Measurements from ENCODE around the gene MYRIP.

DNA sequence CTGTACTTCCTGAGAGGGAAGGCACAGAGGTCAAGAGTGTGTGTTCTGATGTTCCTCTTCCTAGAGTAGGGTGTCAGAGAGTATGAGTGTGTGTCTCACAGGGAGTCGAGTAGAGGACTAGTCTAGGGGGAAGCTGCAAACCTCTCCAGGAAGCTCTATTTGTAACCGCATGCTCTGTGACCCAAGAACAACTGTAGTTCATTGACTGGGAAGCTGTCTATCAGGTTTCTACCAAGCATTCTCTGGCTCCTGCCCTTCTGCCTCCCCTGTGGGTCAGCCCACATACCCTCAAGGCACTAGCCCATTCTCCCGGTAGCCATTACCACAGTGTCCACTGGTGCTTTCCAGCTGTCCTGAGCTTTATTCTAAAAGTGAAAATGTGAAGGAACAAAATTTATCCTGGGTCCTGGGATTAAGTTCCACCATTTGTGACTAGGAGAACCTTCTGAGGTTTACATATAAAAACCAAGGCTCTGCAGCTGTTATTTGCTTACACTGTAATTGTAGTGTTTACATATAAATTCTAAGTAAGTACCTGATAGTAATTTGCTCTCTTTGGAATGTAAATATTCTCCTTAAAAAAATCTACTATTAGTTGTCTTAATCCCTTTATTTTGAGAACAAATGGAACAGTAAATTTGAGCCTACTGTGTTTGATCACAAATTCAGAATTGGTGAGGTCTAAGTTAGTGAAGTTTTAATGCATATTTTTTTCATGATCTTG is 40.7 kb downstream of the MYRIP start:
- TF ChIP-seq ZNF8 (CRISPR knock-in tag; IDR thresholded peaks at IDR 0.05) (no peak), ZFP3 (CRISPR knock-in tag; IDR thresholded peaks at IDR 0.05) (no peak), ARNTL (CRISPR knock-in tag; IDR thresholded peaks at IDR 0.05; ENCODE audit: borderline replicate concordance, low read depth) (no peak), ZFP30 (CRISPR knock-in tag; IDR thresholded peaks at IDR 0.05) (no peak), SNAI2 (CRISPR knock-in tag; IDR thresholded peaks at IDR 0.05) (no peak), TOX (CRISPR knock-in tag; IDR thresholded peaks at IDR 0.05; ENCODE audit: borderline replicate concordance) (no peak), ISL1 (CRISPR knock-in tag; IDR thresholded peaks at IDR 0.05) (no peak), RARB (CRISPR knock-in tag; IDR thresholded peaks at IDR 0.05) (no peak), ZNF565 (CRISPR knock-in tag; conservative IDR thresholded peaks at IDR 0.05; ENCODE audit: low read depth) (no peak), BACH2 (CRISPR knock-in tag; IDR thresholded peaks at IDR 0.05; ENCODE audit: borderline replicate concordance) (no peak)
- TF ChIP-seq, protein P1, sequence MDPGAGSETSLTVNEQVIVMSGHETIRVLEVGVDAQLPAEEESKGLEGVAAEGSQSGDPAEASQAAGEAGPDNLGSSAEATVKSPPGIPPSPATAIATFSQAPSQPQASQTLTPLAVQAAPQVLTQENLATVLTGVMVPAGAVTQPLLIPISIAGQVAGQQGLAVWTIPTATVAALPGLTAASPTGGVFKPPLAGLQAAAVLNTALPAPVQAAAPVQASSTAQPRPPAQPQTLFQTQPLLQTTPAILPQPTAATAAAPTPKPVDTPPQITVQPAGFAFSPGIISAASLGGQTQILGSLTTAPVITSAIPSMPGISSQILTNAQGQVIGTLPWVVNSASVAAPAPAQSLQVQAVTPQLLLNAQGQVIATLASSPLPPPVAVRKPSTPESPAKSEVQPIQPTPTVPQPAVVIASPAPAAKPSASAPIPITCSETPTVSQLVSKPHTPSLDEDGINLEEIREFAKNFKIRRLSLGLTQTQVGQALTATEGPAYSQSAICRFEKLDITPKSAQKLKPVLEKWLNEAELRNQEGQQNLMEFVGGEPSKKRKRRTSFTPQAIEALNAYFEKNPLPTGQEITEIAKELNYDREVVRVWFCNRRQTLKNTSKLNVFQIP (CRISPR knock-in tag; IDR thresholded peaks at IDR 0.05; ENCODE audit: borderline replicate concordance, low read depth), result no peak
- TF ChIP-seq, protein P2, sequence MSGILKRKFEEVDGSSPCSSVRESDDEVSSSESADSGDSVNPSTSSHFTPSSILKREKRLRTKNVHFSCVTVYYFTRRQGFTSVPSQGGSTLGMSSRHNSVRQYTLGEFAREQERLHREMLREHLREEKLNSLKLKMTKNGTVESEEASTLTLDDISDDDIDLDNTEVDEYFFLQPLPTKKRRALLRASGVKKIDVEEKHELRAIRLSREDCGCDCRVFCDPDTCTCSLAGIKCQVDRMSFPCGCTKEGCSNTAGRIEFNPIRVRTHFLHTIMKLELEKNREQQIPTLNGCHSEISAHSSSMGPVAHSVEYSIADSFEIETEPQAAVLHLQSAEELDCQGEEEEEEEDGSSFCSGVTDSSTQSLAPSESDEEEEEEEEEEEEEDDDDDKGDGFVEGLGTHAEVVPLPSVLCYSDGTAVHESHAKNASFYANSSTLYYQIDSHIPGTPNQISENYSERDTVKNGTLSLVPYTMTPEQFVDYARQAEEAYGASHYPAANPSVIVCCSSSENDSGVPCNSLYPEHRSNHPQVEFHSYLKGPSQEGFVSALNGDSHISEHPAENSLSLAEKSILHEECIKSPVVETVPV (CRISPR knock-in tag; IDR thresholded peaks at IDR 0.05), result no peak
- TF ChIP-seq, protein P3, sequence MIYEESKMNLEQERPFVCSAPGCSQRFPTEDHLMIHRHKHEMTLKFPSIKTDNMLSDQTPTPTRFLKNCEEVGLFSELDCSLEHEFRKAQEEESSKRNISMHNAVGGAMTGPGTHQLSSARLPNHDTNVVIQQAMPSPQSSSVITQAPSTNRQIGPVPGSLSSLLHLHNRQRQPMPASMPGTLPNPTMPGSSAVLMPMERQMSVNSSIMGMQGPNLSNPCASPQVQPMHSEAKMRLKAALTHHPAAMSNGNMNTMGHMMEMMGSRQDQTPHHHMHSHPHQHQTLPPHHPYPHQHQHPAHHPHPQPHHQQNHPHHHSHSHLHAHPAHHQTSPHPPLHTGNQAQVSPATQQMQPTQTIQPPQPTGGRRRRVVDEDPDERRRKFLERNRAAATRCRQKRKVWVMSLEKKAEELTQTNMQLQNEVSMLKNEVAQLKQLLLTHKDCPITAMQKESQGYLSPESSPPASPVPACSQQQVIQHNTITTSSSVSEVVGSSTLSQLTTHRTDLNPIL (CRISPR knock-in tag; IDR thresholded peaks at IDR 0.05; ENCODE audit: low read depth), result no peak
- TF ChIP-seq, protein P4, sequence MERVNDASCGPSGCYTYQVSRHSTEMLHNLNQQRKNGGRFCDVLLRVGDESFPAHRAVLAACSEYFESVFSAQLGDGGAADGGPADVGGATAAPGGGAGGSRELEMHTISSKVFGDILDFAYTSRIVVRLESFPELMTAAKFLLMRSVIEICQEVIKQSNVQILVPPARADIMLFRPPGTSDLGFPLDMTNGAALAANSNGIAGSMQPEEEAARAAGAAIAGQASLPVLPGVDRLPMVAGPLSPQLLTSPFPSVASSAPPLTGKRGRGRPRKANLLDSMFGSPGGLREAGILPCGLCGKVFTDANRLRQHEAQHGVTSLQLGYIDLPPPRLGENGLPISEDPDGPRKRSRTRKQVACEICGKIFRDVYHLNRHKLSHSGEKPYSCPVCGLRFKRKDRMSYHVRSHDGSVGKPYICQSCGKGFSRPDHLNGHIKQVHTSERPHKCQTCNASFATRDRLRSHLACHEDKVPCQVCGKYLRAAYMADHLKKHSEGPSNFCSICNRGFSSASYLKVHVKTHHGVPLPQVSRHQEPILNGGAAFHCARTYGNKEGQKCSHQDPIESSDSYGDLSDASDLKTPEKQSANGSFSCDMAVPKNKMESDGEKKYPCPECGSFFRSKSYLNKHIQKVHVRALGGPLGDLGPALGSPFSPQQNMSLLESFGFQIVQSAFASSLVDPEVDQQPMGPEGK (CRISPR knock-in tag; IDR thresholded peaks at IDR 0.05; ENCODE audit: borderline replicate concordance), result no peak
